ENCODE measurements around the gene BTBD2. TPM values are rescaled to one million over a fixed set of nuclear protein-coding genes. Genes with fewer than 3 reads are reported as not detected.

Gene BTBD2
- total and polyA plus RNA-seq, 8 donors = 33.9 to 46.4 (median 37.0) TPM

DNA sequence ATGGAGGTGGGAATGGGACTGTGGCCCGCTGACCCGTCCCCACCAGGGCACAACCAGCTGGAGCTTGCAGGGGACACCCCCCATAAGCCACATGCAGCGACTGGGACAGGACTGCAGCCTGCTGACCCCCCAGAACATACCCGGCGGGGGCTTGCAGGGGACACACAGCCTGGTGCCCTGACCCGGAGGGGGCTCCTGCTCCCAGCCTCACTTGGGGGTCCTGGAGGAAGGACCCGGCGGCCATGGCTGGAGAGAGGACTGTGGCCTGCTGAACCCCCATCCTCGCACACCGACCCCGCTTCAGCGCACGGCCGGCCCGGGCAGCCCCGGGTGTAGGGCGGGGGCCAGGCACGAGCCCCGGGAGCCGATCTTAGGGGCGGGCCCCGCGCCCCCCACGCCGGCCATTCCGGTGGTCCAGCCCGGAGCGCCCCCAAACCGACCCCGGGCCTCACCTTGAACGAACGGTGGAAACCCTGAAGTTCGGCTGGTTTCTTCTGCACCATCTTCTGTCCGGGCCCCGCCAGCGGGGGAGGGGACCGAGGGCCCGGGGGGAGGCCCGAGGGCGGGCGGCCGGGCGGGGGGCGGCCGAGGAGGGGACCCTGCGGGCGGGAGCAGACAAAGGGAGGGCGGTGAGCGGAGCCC, 35.0 kb upstream of the BTBD2 start:
- FAIRE-seq (no peak), DNase-seq (peak in 5 of 6 donors; percentile 47 to 90 (median 62)), ATAC-seq (peak; percentile 1 to 13 (median 2))
- Histone ChIP-seq H3K4me1 (peaks cover 38 to 58% (median 51%) of the 10 kb centered on the region in 3 donors), H3K27ac (peak overlapping the region; percentile 93 to 98 (median 97)), H3K36me3 (peaks cover 0 to 6% (median 5%) of the 10 kb centered on the region in 3 donors), H3K27me3 (no peaks in the 10 kb centered on the region), H3K9me3 (no peaks in the 10 kb centered on the region), H3K4me3 (peak overlapping the region; percentile 71 to 98 (median 92))
- WGBS, 2 donors = 0 to 1% methylated on average over 25 to 49 of the region's 49 CpGs
- TF ChIP-seq, protein P1, sequence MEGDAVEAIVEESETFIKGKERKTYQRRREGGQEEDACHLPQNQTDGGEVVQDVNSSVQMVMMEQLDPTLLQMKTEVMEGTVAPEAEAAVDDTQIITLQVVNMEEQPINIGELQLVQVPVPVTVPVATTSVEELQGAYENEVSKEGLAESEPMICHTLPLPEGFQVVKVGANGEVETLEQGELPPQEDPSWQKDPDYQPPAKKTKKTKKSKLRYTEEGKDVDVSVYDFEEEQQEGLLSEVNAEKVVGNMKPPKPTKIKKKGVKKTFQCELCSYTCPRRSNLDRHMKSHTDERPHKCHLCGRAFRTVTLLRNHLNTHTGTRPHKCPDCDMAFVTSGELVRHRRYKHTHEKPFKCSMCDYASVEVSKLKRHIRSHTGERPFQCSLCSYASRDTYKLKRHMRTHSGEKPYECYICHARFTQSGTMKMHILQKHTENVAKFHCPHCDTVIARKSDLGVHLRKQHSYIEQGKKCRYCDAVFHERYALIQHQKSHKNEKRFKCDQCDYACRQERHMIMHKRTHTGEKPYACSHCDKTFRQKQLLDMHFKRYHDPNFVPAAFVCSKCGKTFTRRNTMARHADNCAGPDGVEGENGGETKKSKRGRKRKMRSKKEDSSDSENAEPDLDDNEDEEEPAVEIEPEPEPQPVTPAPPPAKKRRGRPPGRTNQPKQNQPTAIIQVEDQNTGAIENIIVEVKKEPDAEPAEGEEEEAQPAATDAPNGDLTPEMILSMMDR (IDR thresholded peaks at IDR 0.05) = no peak
- intact Hi-C loops (cut with DNase I) = no loop called here

DNA sequence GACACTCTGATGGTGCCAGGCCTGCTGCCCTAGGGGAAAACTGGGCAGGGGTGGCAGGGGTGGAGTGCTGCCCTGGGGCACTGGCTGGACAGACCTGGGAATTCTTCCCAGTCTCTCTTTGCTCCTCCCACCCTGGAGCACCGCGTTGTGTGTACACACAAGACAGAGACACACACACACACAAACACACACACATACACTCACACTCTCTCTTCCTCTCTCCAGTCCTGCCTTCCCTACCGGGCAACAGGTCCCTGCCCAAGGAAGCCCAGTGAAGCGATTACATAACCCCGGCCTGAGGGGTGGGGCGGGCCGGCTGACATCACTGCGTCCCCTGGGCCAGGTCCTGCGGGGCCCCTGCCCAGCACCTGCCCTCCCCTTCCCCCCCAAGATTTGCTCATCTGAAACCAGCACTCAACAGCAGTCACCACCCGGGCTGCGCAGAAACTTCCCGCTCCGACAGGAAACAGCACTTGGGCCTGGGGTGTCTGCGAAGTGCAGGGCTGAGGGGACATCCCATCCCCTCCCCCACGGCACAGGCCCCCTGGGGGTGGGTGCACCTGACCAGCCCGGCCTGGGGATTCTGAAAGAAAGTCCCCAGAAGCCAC, 34.3 kb upstream of the BTBD2 start:
- TF ChIP-seq, protein P1 (IDR thresholded peaks at IDR 0.05) = no peak
- DNase-seq (peak; percentile 89 to 96 (median 94)), FAIRE-seq (no peak), ATAC-seq (peak; percentile 59 to 70 (median 69))
- Histone ChIP-seq H3K4me1 (peaks cover 41 to 64% (median 57%) of the 10 kb centered on the region in 3 donors), H3K4me3 (peak overlapping the region; percentile 71 to 98 (median 92)), H3K9me3 (no peaks in the 10 kb centered on the region), H3K27me3 (no peaks in the 10 kb centered on the region), H3K27ac (peak overlapping the region; percentile 93 to 98 (median 97)), H3K36me3 (peaks cover 0 to 6% (median 5%) of the 10 kb centered on the region in 3 donors)
- intact Hi-C loops (cut with DNase I) = no loop called here
- 0 to 1% methylated on average over 14 to 16 of the region's 16 CpGs for WGBS, 2 donors

GRCh38 chr19:2048959-2049740, 33.6 kb upstream of the BTBD2 start:
- FAIRE-seq = no peak
- Histone ChIP-seq H3K27me3 (no peaks in the 10 kb centered on the region), H3K4me3 (peak overlapping the region; percentile 71 to 98 (median 92)), H3K9me3 (no peaks in the 10 kb centered on the region), H3K27ac (peak overlapping the region; percentile 93 to 98 (median 97)), H3K36me3 (peaks cover 0 to 6% (median 5%) of the 10 kb centered on the region in 3 donors), H3K4me1 (peaks cover 48 to 66% (median 64%) of the 10 kb centered on the region in 3 donors)
- TF ChIP-seq, protein P1 (IDR thresholded peaks at IDR 0.05) = no peak
- intact Hi-C loops (cut with DNase I) = no loop called here
- DNase-seq = peak in 4 of 6 donors; percentile 52 to 86 (median 69)
- 12 to 15% methylated on average over 23 to 27 of the region's 27 CpGs for WGBS, 2 donors
- ATAC-seq = peak; percentile 1 to 11 (median 4)

- Histone ChIP-seq H3K27me3 (no peaks in the 10 kb centered on the region), H3K9me3 (no peaks in the 10 kb centered on the region), H3K36me3 (peaks cover 0 to 6% (median 5%) of the 10 kb centered on the region in 3 donors), H3K27ac (peak overlapping the region; percentile 93 to 98 (median 97)), H3K4me1 (peaks cover 55 to 71% (median 68%) of the 10 kb centered on the region in 3 donors), H3K4me3 (peak overlapping the region; percentile 71 to 98 (median 92))
- FAIRE-seq = no peak
- no peak for ATAC-seq
- intact Hi-C loops (cut with DNase I) = no loop called here
- TF ChIP-seq, protein P1 (IDR thresholded peaks at IDR 0.05) = no peak
- 38 to 44% methylated on average over 17 of the region's 17 CpGs for WGBS, 2 donors
- peak in 5 of 6 donors; percentile 41 to 79 (median 53) for DNase-seq
These were observed 32.8 kb upstream of the BTBD2 start for GRCh38 chr19:2048104-2048958.
